T-helper 2 cell treated with Interferon-gamma antibody and Interleukin-4, amounts not matched to agents 100 ng/mL and 5 ng/mL, for 36 hours (primary cell): Measurements from ENCODE around the gene CCL3. TPM values are rescaled to one million over a fixed set of nuclear protein-coding genes. Genes with fewer than 3 reads are reported as not detected.
"Not testable (repeated sequence)": the region's sequence is repeated elsewhere in the genome, so short reads cannot be mapped to it uniquely, and the experiment has no call there.

Experiments
- intact Hi-C: fragments of 100-400 bp; cut with micrococcal nuclease; formaldehyde crosslinking; loops from one replicate; pipeline ENCODE4 v1.15.1; 2023
- total RNA-seq: library from RNA; stranded (reverse); gene quantifications from 2 replicates; pipeline ENCODE4 v1.2.3, GENCODE V29; 2022

Gene CCL3
- total RNA-seq, 1 donor from 2014 or later: 9.2 TPM

DNA sequence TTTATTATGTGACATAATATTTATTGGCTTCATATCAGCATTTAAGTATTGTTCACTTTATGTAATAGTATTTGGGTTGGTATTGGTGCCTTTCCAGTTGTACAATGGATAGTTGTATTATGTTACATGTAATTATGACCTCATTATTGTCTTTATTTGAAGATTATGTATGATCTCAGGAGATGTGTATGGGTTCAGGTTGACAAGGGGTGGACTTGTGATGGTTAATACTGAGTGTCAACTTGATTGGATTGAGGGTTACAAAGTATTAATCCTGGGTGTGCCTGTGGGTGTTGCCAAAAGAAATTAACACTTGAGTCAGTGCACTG, 25.7 kb upstream of the CCL3 start:
- intact Hi-C loops: not testable (repeated sequence)

DNA sequence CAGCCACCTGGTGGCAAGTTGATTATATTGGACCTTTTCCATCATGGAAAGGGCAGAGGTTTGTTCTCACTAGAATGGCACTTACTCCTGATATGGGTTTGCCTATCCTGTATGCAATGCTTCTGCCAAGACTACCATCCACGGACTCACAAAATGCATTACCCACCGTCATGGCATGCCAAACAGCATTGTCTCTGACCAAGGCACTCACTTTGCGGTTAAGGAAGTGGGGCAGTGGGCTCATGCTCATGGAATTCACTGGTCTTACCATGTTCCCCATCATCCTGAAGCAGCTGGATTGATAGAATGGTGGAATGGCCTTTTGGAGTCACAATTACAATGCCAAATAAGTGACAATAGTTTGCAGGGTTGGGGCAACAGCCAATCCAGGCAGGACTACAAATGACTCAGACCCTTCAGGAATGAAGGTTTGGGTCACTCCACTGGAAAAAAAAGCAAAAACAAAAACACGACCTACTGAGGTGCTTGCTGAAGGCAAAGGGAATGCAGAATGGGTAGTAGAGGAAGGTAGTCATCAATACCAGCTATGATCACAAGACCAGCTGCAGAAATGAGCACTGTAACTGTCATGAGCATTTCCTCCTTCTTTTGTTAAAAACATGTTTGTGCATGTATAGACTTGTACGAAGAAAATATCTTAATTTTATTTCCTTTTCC, 25.2 kb upstream of the CCL3 start:
- intact Hi-C loops: not testable (repeated sequence)

DNA sequence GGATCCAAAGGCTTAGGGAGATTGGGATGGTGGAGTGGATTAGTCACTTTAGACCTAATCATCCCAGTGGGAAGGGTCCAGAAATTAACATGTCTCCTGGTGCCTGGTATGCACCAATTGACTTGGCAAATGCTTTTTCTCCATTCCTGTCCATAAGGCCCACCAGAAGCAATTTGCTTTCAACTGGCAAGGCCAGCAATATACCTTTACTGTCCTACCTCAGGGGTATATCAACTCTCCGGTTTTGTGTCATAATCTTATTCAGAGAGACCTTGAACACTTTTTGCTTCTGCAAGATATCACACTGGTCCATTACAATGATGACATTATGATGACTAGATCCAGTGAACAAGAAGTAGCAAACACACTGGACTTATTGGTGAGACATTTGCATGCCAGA, 23.2 kb upstream of the CCL3 start:
- intact Hi-C loops: not testable (repeated sequence)

DNA sequence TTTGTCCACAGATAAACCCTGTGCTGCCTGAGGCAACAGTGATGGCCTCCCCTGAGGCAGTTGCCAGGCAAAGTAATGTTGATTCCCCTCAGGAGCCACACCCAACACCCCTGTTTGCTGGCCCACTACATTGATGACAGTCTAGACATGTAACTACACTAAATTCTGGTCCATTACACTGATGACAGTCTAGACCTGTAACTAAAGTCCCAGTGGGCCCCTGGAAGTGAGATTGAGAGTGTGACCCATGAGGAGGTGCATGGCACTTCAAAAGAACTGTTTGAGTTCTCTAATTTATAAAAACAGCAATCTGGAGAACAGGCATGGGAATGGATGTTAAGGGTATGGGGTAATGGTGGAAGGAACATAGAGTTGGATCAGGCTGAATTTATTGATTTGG, 22.6 kb upstream of the CCL3 start:
- intact Hi-C loops: no loop called here

DNA sequence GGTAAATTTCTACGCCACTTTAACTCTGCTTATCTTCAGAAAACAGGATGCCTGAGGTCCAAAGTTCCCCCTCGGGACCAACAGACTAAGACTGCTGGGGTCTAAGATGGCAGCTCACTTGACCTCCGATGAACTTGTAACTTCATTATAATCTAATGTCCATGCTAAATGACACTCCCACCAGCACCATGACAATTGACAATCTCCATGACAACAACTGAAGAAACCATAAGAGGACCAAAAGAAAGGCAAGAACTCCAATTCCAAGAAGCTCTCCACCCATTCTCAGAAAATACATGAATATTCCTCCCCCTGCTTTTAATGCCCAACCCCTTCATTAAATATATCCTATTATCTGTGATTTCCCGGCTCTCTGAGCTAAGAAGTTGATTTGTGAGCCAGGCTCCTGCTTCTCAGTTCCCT, 21.1 kb upstream of the CCL3 start:
- intact Hi-C loops: no loop called here

DNA sequence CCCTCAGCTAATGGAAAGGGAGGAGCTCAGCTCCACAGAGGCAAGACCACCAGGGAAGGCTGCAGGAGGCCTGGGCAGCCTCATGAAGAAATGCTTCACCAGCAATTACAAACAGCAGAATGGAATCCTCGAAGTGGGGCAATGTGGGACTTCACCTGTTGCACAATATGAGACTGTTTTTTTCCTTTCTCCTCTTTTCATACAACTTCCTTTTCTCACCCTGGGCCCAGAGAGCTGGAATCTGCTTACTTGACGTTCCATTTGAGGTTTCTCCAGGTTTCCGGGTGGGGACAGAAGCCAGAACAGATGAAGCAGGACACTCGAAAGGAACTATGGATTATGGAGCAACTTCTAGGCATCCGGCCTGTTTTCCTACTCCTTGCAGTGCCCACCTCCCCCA, 18.3 kb upstream of the CCL3 start:
- intact Hi-C loops: not testable (repeated sequence)

DNA sequence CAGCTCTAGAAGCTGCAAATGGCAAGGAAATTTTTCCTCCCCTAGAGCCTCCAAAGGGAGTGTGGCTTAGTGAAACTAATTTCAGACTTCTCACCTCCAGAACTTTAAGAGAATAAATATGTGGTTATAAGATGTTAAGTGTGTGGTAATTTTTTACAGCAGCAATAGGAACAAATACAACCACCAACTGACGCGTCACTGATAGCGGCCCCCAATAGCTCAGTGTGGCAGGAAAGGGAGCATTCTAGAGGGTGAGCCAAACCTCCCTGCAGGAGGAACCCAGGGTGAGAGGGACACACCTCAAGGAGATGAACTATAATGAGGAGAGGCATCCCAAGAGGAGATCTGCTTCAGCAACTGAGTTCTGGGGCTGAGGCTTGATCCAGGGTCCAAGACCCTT, 17.7 kb upstream of the CCL3 start:
- intact Hi-C loops: no loop called here

DNA sequence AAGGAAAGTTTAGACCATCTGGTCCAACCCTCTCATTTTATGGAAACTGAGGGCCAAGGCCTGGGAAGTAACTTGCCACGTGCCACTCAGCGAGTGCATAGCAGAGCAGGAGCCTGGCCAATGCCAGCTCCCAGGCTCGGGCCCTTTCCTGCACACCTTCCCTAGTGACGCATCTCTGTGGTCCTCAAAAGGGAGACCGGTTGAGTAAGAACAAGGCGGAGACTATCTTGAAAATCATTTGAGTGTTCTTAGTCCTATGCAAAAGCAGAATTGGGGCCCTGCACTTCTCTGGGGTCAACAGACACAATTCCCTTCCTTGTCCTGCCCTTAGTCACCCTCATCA, 16.5 kb upstream of the CCL3 start:
- intact Hi-C loops: no loop called here

DNA sequence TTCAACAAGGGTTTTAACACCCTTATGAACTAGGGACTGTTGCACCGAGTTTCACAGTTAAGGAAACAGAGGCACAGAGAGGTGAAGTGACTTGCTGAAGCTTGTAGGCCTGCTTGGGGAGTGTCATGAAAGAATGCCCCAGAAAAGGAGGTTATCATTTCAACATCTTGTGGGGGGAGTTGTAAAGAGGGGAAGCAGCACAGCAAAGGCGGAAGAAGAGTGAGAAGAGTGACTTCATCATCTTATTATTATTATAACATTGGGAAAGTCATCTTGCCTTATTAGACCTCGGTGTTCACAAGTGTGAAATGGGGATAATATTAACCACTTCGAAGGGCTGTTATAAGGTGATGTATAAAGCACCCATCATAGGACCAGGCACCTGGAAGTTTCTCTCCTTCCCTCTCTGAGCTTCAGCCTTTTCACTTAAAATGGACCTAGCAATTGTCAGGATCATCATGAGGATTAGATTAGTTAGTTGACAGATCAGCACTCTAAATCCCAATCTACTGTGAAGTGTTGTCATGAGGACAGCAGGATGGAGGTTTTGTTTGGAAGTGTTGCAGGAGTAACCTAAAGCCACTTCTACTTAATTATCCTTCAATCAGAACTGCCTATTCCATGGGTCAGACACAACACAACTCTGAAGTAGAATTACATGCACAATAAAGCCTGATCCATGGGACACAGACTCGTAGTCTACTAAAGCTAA, 16.0 kb upstream of the CCL3 start:
- intact Hi-C loops: no loop called here

DNA sequence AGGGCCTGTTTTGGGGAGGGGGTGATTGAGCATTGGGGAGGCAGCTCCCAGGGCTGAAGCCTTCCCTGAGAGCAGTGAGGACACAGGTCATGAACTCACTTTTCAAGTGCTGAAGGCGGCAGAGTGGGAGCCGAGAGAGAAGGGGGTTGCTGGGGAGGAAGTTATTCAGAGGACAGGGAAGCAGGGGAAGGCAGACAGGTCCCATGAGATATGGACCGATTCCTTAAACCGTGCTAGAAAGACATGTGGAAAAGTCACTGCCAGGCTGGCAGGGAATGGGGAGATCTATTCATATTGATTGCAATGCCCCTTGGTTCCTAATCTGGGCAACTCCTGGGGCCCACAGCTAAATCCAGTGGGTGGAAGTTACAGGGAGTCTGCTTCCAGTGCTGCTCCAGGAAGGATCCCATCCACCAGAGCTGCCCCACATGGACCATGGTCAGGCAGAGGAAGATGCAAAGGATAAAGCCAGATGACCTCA, 14.8 kb upstream of the CCL3 start:
- intact Hi-C loops: no loop called here

DNA sequence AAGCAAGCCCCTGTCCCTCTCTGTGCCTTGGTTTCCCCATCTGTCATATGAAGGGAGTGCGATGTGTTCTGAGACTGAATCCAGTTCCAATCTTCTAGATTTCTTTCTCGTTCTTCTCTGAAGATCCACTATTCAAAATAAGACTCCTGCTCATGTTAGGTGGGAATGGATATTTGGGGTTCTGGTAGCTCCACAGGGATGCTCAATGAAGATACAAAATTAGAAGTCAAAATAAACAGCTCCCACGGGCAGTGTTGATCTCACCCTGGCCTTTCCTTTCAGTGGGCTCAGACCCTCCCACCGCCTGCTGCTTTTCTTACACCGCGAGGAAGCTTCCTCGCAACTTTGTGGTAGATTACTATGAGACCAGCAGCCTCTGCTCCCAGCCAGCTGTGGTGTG, 14.3 kb upstream of the CCL3 start:
- intact Hi-C loops: not testable (repeated sequence)

DNA sequence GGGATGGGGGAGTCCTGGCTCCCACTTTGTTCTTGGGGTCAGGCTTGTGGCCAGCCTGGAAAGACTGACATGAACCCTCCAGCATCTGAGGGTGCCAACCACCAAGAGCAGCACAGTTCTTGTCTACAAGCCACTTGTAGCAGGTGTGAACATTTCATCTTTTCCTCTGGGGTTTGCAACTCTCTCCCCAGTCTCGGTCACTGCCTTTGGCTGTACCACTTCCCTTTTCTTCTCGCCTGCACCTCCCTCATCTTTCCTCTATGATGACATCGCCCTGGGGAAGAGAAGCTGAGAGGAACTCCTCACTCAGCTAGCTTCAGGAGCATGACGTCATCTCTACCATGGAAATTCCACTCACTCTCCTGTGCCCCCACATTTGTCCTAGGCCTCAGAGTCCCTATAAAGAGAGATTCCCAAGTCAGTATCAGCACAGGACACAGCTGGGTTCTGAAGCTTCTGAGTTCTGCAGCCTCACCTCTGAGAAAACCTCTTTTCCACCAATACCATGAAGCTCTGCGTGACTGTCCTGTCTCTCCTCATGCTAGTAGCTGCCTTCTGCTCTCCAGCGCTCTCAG, 13.5 kb upstream of the CCL3 start, which contains the start of gene CCL4:
CCL4 (plus strand) TSS at position 427 of the 575 bp plus-strand sequence; CDS start at position 506, 79 bp downstream.
- intact Hi-C loops: not testable (repeated sequence)

DNA sequence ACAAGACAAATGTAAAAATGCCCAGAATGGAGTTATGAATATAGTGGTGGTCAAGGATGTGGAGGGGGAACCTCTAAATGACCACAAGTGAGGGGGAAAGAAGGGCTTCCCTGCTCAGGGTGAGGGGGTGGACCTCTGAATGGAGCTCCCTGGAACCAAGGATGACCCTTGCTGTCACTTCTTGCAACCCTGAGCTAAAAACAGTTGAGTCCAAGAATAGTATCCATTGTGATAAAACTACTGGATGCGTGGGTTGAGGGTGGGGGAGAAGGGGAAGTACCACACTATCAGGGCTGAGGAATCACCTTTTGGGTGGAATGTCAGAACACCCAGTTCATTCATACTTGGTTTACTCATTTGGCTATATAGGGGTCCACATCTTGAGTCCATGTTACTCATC, 9.1 kb upstream of the CCL3 start:
- intact Hi-C loops: not testable (repeated sequence)

DNA sequence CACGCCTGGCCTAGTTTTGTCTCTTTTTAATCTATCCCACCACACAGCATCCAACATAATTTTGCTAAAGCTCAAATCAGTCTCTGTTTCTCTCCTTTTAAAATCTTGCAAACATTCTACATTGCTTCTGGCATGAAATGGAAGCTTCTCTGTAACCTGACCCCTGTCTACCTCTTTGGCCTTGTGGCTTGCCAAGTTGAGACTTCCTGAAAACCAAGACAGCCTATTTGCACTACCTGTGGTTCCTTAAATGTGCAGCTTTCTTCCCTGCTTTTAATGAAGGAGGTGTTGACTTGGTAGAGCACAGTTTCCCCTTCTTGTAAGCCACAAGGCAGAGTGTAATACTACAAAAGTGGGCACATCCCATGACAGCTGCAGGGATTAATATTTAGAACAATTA, 6.0 kb upstream of the CCL3 start:
- intact Hi-C loops: no loop called here

DNA sequence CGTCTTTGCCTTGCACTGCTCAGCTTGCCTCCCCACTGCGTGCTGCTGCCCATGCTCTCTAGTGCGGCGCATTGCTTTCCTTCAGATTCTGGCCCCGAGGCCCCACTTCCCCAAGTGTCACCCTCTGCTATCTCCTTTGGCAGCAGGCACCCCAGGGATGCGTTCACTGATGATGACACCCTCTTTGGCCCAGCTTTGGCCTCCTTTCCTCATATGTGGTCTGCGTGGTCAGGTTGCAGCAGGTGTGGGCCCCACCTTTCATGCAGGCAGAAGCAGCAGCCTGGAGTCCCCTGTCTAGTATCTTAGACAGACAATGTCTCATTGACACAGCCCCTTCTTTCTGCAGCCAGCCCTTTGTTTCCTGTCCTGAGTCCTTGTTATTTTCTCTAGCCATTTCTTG, 4.8 kb upstream of the CCL3 start:
- intact Hi-C loops: no loop called here

DNA sequence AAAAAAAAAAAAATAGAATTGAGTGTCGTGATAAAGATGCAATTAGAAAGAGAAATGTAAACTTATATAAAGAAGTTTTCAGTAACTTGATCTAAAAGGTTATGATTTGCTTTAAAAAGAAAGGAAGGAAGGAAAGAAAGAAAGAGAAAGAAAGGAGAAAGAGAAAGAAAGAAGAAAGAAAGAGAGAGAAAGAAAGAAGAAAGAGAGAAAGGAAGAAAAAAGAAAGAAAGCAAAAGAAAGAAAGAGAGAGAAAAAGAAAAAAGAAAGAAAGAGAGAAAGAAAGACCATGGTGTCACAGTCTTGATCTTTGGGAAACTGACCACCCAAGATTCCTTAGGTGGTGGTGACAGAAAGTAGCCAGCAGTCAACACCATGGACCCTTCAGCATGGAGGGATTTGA, 4.3 kb upstream of the CCL3 start:
- intact Hi-C loops: no loop called here

DNA sequence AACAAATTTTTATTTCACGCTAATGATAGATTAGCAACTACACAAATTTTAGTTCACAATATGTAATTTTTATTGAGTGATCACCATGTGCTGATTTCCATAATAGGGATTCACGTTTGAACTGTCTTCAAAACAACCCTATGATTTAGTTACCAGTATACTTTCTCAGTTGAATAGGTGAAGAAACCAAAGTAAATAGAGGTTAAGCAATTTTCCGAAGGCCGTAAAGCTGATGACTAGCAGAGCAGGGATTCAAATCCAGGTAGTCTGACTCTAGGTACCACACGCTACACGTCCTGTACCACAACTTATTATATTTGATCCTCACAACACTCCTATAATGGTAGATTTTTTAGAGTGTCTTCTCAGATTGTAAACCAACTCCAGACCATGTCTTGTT, 2.8 kb upstream of the CCL3 start:
- intact Hi-C loops: not testable (repeated sequence)

DNA sequence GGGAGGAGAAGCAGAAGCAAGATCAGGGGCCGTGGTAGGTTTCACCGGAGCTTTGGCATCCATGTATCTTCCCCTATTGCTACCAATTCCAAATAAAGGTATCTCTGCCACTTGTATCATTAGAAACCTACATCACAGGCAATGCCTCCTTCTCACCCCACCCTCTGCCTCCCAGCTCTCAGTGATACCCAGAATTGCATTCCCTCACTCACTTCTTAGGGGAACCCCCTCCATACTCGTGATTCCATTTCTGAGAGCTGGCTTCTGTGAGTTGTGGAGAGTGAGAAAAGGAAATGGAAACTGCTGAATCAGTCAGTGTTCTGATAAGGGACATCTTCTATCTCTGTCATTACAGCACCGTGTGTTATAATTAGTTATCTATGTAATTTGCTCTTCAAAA, 2.3 kb upstream of the CCL3 start:
- intact Hi-C loops: no loop called here

DNA sequence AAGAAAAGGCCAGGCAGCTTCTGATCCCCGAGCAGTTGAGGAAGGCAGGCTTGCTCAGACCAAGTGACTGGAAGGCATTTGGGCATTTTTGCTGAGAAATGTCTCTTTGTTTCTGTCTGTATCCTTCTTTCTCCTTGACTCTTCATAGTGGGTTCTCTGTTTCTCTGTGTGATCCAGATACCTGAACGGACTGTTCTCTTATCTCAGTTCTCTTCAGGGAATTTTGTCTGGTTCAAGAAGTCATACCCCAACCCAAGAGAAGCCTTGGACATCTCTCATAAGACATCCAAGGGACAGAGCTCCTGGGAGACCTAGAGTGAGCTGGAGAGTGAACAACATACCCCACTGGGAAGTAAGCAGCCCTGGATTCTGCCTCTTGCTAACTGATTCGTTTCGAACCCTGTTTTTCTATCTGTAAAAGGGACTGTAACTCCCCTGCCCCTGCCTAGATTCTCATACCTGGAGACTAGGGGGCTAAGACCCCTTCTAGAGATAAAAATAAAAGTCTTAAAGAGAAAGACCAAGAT, 541 bp downstream of the CCL3 start:
- intact Hi-C loops: no loop called here

DNA sequence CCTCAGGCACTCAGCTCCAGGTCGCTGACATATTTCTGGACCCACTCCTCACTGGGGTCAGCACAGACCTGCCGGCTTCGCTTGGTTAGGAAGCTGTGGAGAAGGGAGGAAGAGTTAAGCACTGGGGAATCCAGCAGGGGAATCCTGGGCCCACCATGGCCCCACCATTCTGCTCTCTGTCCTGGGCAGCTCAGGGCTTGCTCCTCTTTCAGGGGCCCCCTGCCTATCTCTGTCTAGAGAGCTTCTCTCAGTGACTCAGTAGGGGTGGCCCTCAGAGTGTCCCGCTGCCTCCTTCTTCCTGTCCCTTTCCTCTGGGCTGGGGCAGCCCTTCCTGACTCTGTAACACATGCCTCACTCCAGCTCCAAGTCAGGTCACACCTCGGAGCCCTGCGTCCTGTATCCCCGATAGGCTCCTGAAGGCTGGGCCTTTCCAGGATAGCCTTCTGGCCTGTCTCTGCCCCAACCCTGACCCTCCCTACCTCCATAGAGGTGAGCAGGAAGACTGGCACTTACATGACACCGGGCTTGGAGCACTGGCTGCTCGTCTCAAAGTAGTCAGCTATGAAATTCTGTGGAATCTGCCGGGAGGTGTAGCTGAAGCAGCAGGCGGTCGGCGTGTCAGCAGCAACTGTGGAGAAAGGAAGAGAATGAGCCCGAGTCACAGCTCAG, 1.1 kb downstream of the CCL3 start:
- intact Hi-C loops: no loop called here

DNA sequence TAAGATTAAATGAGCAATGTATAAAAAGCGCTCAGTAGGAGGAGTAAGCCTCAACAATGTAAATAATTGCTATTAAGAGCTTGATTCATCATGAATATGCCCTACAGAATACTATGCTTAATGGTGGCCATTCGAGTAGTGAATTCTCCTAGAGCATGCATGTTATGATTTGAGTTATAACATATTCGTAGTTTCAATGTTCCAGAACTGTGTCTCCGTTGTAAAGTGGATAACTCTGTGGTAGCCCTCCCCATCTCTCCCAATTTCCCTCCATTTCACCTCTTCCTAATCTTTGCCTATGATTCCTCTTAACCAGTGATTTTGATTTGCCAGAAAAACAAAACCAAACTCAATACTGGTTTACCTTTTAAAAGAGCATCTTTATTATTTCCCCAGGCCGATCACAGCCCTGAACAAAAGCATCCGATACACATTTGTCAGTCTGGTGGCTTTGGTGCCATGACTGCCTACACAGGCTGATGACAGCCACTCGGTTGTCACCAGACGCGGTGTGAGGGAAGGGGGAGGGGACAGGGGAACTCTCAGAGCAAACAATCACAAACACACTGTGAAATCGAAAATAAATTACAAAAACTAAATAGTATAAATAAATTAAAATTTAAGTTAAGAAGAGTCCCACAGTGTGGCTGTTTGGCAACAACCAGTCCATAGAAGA, 1.9 kb downstream of the CCL3 start:
- intact Hi-C loops: not testable (repeated sequence)
